Measurements from ENCODE around the gene ZNF18.
"Not testable (repeated sequence)": the region's sequence is repeated elsewhere in the genome, so short reads cannot be mapped to it uniquely, and the experiment has no call there.

ZNF18 gene

DNA sequence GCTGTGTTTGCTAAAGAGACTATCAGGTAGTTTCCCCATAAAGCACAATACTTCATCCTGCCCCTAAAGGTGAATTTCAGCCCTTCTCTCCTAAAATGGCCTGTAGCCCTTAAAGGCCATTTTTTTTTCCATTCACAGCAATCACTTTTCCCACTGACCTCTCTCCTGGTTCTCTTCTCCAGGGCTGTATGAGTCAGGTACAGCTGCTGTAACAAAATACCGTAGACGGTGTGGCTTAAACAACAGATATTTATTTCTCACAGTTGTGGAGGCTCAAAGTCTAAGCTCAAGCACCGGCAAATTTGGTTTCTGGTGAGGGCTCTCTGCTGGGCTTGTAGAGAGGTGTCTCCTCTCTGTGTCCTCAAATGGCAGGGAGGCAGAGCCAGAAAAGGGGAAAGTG is 44.7 kb downstream of the ZNF18 start:
- no peak for ATAC-seq
- TF ChIP-seq ISL1 (CRISPR knock-in tag; IDR thresholded peaks at IDR 0.05), result no peak
- TF ChIP-seq OSR1 (CRISPR knock-in tag; IDR thresholded peaks at IDR 0.05), result no peak
- no peak for TF ChIP-seq ZNF8 (CRISPR knock-in tag; IDR thresholded peaks at IDR 0.05)
- no peak for TF ChIP-seq PATZ1 (CRISPR knock-in tag; IDR thresholded peaks at IDR 0.05; ENCODE audit: borderline replicate concordance)
- TF ChIP-seq, protein P1, sequence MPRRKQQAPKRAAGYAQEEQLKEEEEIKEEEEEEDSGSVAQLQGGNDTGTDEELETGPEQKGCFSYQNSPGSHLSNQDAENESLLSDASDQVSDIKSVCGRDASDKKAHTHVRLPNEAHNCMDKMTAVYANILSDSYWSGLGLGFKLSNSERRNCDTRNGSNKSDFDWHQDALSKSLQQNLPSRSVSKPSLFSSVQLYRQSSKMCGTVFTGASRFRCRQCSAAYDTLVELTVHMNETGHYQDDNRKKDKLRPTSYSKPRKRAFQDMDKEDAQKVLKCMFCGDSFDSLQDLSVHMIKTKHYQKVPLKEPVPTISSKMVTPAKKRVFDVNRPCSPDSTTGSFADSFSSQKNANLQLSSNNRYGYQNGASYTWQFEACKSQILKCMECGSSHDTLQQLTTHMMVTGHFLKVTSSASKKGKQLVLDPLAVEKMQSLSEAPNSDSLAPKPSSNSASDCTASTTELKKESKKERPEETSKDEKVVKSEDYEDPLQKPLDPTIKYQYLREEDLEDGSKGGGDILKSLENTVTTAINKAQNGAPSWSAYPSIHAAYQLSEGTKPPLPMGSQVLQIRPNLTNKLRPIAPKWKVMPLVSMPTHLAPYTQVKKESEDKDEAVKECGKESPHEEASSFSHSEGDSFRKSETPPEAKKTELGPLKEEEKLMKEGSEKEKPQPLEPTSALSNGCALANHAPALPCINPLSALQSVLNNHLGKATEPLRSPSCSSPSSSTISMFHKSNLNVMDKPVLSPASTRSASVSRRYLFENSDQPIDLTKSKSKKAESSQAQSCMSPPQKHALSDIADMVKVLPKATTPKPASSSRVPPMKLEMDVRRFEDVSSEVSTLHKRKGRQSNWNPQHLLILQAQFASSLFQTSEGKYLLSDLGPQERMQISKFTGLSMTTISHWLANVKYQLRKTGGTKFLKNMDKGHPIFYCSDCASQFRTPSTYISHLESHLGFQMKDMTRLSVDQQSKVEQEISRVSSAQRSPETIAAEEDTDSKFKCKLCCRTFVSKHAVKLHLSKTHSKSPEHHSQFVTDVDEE (CRISPR knock-in tag; IDR thresholded peaks at IDR 0.05), result no peak
- no peak for TF ChIP-seq BACH2 (CRISPR knock-in tag; IDR thresholded peaks at IDR 0.05; ENCODE audit: borderline replicate concordance)
- TF ChIP-seq ZFP30 (CRISPR knock-in tag; IDR thresholded peaks at IDR 0.05), result no peak
- no peak for TF ChIP-seq ZNF70 (CRISPR knock-in tag; IDR thresholded peaks at IDR 0.05)
- no peak for TF ChIP-seq CSRNP3 (CRISPR knock-in tag; IDR thresholded peaks at IDR 0.05)
- no peak for TF ChIP-seq ESRRG (CRISPR knock-in tag; IDR thresholded peaks at IDR 0.05)
- TF ChIP-seq, protein P2, sequence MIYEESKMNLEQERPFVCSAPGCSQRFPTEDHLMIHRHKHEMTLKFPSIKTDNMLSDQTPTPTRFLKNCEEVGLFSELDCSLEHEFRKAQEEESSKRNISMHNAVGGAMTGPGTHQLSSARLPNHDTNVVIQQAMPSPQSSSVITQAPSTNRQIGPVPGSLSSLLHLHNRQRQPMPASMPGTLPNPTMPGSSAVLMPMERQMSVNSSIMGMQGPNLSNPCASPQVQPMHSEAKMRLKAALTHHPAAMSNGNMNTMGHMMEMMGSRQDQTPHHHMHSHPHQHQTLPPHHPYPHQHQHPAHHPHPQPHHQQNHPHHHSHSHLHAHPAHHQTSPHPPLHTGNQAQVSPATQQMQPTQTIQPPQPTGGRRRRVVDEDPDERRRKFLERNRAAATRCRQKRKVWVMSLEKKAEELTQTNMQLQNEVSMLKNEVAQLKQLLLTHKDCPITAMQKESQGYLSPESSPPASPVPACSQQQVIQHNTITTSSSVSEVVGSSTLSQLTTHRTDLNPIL (CRISPR knock-in tag; IDR thresholded peaks at IDR 0.05; ENCODE audit: low read depth), result no peak
- TF ChIP-seq GLIS3 (CRISPR knock-in tag; IDR thresholded peaks at IDR 0.05), result no peak
- TF ChIP-seq RARB (CRISPR knock-in tag; IDR thresholded peaks at IDR 0.05), result no peak
- no peak for TF ChIP-seq ZFP3 (CRISPR knock-in tag; IDR thresholded peaks at IDR 0.05)
- no peak for TF ChIP-seq PPARA (CRISPR knock-in tag; IDR thresholded peaks at IDR 0.05; ENCODE audit: borderline replicate concordance)
- no peak for TF ChIP-seq TOX (CRISPR knock-in tag; IDR thresholded peaks at IDR 0.05; ENCODE audit: borderline replicate concordance)
- no peak for TF ChIP-seq ARNTL (CRISPR knock-in tag; IDR thresholded peaks at IDR 0.05; ENCODE audit: borderline replicate concordance, low read depth)

DNA sequence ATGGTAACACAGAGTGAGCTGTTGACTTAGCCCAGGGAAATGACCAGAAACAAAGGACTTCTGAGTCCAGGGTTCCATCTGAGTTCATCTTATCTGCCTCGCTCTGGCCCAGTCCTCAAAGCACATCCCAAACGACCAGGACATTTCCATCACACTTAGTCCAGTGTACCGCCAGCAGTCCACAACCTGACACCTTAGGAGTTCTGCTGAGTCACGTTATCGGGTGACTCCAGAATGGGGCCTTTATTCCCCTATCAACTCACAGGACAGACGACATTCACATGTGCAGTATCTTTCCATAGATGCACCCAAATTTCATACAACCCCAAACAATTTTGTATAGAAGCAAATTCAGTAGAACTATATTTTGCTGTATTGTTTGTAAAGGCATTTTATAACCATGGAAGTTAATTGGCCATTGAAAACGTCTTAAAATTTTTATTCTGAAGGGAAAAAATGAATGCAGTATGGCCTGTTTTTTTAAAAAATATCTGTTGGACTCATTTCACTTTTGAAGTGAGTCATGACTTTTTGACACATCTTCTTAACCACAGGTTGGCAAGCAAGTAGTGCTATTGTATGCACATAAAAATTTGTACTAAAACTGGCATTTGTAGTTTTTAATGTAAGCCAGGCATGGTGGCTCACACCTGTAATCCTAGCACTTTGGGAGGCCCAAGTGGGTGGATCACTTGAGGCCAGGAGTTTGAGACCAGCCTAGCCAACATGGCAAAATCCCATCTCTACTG is 46.3 kb downstream of the ZNF18 start:
- no peak for ATAC-seq
- TF ChIP-seq, protein P1 (CRISPR knock-in tag; IDR thresholded peaks at IDR 0.05), result no peak
- TF ChIP-seq ZNF70 (CRISPR knock-in tag; IDR thresholded peaks at IDR 0.05) (no peak), ARNTL (CRISPR knock-in tag; IDR thresholded peaks at IDR 0.05; ENCODE audit: borderline replicate concordance, low read depth) (no peak), ZFP3 (CRISPR knock-in tag; IDR thresholded peaks at IDR 0.05) (no peak), ESRRG (CRISPR knock-in tag; IDR thresholded peaks at IDR 0.05) (no peak), ZFP30 (CRISPR knock-in tag; IDR thresholded peaks at IDR 0.05) (no peak), CSRNP3 (CRISPR knock-in tag; IDR thresholded peaks at IDR 0.05) (no peak), ZNF8 (CRISPR knock-in tag; IDR thresholded peaks at IDR 0.05) (no peak), RARB (CRISPR knock-in tag; IDR thresholded peaks at IDR 0.05) (no peak)

DNA sequence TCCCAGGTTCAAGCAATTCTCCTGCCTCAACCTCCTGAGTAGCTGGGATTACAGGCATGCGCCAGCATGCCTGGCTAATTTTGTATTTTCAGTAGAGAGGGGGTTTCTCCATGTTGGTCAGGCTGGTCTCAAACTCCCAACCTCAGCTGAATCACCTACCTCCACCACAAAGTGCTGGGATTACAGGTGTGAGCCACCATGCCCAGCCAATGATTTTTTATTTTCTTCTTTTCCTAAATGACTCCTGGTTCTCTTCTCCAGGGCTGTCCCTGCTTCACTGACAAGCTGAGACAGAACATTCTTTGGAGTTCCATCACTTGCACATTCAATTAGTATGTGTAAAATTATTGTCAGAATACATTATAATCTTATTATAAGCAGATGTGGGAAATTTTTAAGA is 47.7 kb downstream of the ZNF18 start:
- not testable (repeated sequence) for ATAC-seq
